Smooth muscle cell (in vitro differentiated cells): ENCODE measurements around the gene OTUB1. TPM values are rescaled to one million over a fixed set of nuclear protein-coding genes. Genes with fewer than 3 reads are reported as not detected.
"Not testable (repeated sequence)": the region's sequence is repeated elsewhere in the genome, so short reads cannot be mapped to it uniquely, and the experiment has no call there.

Experiments
- DNase-seq: peaks from one replicate; lab custom pipeline; 2025; ENCODE audit not compliant: unreplicated experiment; lab: John Stamatoyannopoulos, UW
- H2AFZ ChIP-seq: fragments of 200-600 bp; sonication (generic); 2 replicates; pipeline ENCODE4 v1.6.0; 2016; ENCODE audit warnings: antibody characterized with exemption, low read depth, mild to moderate bottlenecking
- H3F3A ChIP-seq: fragments of 200-600 bp; sonication (generic); 2 replicates; pipeline ENCODE4 v1.6.0; 2017; ENCODE audit warnings: antibody characterized with exemption, low read depth
- H3K27ac ChIP-seq: fragments of 200-600 bp; sonication (generic); 2 replicates; pipeline ENCODE4 v1.5.1; 2016; ENCODE audit warnings: low read depth, mild to moderate bottlenecking
- H3K27me3 ChIP-seq: fragments of 200-600 bp; sonication (generic); 2 replicates; pipeline ENCODE4 v1.6.1; 2016; ENCODE audit warnings: low read depth, mild to moderate bottlenecking
- H3K36me3 ChIP-seq: fragments of 200-600 bp; sonication (generic); 2 replicates; pipeline ENCODE4 v1.5.1; 2016; ENCODE audit warnings: low read depth
- H3K4me1 ChIP-seq: fragments of 200-600 bp; sonication (generic); 2 replicates; pipeline ENCODE4 v1.5.1; 2016; ENCODE audit warnings: low read depth
- H3K4me2 ChIP-seq: fragments of 200-600 bp; sonication (generic); 2 replicates; pipeline ENCODE4 v1.6.0; 2016; ENCODE audit warnings: mild to moderate bottlenecking
- H3K4me3 ChIP-seq: fragments of 200-600 bp; sonication (generic); 2 replicates; pipeline ENCODE4 v1.5.1; 2016; ENCODE audit warnings: mild to moderate bottlenecking
- H3K79me2 ChIP-seq: fragments of 200-600 bp; sonication (generic); 2 replicates; pipeline ENCODE4 v1.6.0; 2016; ENCODE audit warnings: low read depth, mild to moderate bottlenecking
- H3K9ac ChIP-seq: fragments of 200-600 bp; sonication (generic); 2 replicates; pipeline ENCODE4 v1.6.0; 2016; ENCODE audit warnings: low read depth
- H3K9me3 ChIP-seq: fragments of 200-600 bp; sonication (generic); replicated peaks from 2 replicates; pipeline ENCODE4 v1.5.1; 2016; ENCODE audit warnings: low read depth
- H4K20me1 ChIP-seq: fragments of 200-600 bp; sonication (generic); 2 replicates; pipeline ENCODE4 v1.6.0; 2016; ENCODE audit warnings: low read depth
- WGBS: methylation state at CpG from one replicate; pipeline ENCODE4 v1.1.7; 2016; ENCODE audit warnings: low lambda C conversion rate; 5-methylcytosine and 5-hydroxymethylcytosine counted together
- polyA plus RNA-seq: library from polyadenylated mRNA; unstranded; fragments of >200 nt; fragmentation: Nextera tagmentation; extraction: Ambion mirVana; gene quantifications from 2 replicates; pipeline ENCODE4 v1.2.1, GENCODE V29; 2016
- total RNA-seq: library from RNA; depleted of rRNA; stranded (reverse); fragments of >200 nt; gene quantifications from 2 replicates; pipeline ENCODE4 v1.2.3, GENCODE V29; 2014
- TF ChIP-seq, protein P1 (sequence below): fragments of 200-600 bp; sonication (generic); IDR thresholded peaks from 2 replicates; pipeline ENCODE4 v1.5.1; 2017; ENCODE audit warnings: borderline replicate concordance, mild to moderate bottlenecking, antibody characterized with exemption; ENCODE audit not compliant: insufficient read depth, poor library complexity, severe bottlenecking

OTUB1 gene
- total and polyA plus RNA-seq, 2 experiments from 2014 or later, result 71.5 to 164 TPM

DNA sequence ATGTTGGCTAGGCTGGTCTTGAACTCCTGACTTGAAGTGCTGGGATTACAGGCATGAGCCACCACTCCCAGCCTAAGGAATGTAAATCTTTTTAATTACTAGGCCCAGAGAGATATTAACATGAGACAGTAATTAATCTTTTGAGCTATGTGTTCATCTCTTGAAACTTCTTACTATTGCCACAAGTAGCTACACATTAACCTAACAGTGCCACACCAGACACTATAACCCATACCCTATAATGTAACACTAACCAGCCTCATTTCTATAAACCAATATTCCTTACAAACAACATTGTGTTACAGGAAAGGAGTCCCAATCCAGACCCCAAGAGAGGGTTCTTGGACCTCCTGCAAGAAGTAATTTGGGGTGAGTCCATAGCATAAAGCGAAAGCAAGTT lies 19.8 kb upstream of the OTUB1 start:
- H3F3A ChIP-seq, result no peaks in the 10 kb centered on the region
- no peak overlapping the region for H3K9ac ChIP-seq
- no peaks in the 10 kb centered on the region for H3K9me3 ChIP-seq
- H3K79me2 ChIP-seq, result no peaks in the 10 kb centered on the region
- no peak overlapping the region for H2AFZ ChIP-seq
- no peaks in the 10 kb centered on the region for H4K20me1 ChIP-seq
- no peak overlapping the region for H3K27ac ChIP-seq
- TF ChIP-seq, protein P1, sequence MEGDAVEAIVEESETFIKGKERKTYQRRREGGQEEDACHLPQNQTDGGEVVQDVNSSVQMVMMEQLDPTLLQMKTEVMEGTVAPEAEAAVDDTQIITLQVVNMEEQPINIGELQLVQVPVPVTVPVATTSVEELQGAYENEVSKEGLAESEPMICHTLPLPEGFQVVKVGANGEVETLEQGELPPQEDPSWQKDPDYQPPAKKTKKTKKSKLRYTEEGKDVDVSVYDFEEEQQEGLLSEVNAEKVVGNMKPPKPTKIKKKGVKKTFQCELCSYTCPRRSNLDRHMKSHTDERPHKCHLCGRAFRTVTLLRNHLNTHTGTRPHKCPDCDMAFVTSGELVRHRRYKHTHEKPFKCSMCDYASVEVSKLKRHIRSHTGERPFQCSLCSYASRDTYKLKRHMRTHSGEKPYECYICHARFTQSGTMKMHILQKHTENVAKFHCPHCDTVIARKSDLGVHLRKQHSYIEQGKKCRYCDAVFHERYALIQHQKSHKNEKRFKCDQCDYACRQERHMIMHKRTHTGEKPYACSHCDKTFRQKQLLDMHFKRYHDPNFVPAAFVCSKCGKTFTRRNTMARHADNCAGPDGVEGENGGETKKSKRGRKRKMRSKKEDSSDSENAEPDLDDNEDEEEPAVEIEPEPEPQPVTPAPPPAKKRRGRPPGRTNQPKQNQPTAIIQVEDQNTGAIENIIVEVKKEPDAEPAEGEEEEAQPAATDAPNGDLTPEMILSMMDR, result no peak
- 96% methylated on average over 1 of the region's 1 CpG for WGBS
- no peak overlapping the region for H3K4me2 ChIP-seq
- H3K4me3 ChIP-seq, result no peak overlapping the region
- no peaks in the 10 kb centered on the region for H3K36me3 ChIP-seq
- H3K27me3 ChIP-seq, result no peaks in the 10 kb centered on the region
- H3K4me1 ChIP-seq, result no peaks in the 10 kb centered on the region
- DNase-seq, result no peak

DNA sequence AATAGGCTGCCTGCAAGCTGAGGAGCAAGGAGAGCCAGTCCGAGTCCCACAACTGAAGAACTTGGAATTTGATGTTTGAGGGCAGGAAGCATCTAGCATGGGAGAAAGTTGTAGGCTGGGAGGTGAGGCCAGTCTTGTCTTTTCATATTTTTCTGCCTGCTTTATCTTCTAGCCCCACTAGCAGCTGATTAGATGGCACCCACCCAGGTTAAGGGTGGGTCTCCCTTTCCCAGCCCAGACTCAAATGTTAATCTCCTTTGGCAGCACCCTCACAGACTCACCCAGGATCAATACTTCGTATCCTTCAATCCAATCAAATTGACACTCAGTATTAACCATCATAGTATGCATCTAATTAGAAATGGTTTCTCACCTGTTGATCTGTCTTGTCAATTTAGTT lies 16.8 kb upstream of the OTUB1 start:
- H3F3A ChIP-seq, result no peaks in the 10 kb centered on the region
- H3K79me2 ChIP-seq, result no peaks in the 10 kb centered on the region
- H3K27ac ChIP-seq, result no peak overlapping the region
- DNase-seq, result no peak
- no peak overlapping the region for H3K9ac ChIP-seq
- TF ChIP-seq, protein P1, result no peak
- H3K4me2 ChIP-seq, result no peak overlapping the region
- H3K4me1 ChIP-seq, result no peaks in the 10 kb centered on the region
- H3K36me3 ChIP-seq, result no peaks in the 10 kb centered on the region
- no peak overlapping the region for H3K4me3 ChIP-seq
- no peaks in the 10 kb centered on the region for H4K20me1 ChIP-seq
- H3K27me3 ChIP-seq, result no peaks in the 10 kb centered on the region
- H2AFZ ChIP-seq, result no peak overlapping the region
- WGBS, result 92% methylated on average over 2 of the region's 2 CpGs
- no peaks in the 10 kb centered on the region for H3K9me3 ChIP-seq

DNA sequence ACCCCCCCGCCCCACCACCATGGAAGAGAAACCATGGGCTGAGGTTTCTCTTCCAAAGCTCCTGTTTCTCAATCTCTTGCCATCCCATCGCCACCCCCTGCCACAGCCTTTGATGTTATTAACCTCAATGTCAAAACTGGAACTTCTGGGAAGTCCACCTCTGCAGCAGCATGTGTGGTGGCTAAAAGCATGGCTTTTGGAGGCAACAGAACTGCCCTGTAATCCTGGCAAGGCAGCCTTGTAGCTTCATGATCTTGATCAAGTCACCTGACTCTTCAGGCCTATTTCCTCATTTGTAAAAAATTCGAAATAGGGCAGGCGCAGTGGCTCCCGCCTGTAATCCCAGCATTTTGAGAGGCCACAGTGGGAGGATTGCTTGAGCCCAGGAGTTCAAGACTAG lies 15.3 kb upstream of the OTUB1 start:
- Histone ChIP-seq H3K79me2 (peaks cover 11% of the 10 kb centered on the region), H3K27me3 (no peaks in the 10 kb centered on the region), H3K4me2 (no peak overlapping the region), H2AFZ (no peak overlapping the region), H3K36me3 (no peaks in the 10 kb centered on the region), H3K9ac (no peak overlapping the region), H3K4me1 (peaks cover 7% of the 10 kb centered on the region), H4K20me1 (peaks cover 7% of the 10 kb centered on the region), H3K9me3 (no peaks in the 10 kb centered on the region), H3K4me3 (no peak overlapping the region), H3K27ac (no peak overlapping the region), H3F3A (no peaks in the 10 kb centered on the region)
- 77% methylated on average over 5 of the region's 5 CpGs for WGBS
- DNase-seq, result no peak
- TF ChIP-seq, protein P1, result no peak

DNA sequence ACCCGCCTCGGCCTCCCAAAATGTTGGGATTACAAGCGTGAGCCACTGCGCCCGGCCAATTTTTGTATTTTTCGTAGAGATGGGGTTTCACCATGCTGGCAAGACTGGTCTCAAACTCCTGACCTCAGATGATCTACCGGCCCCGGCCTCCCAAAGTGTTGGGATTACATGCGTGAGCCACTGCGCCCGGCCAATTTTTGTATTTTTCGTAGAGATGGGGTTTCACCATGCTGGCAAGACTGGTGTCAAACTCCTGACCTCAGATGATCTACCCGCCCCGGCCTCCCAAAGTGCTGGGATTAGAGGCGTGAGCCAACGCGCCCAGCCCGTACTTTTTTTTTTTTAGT lies 12.4 kb upstream of the OTUB1 start:
- H3K27me3 ChIP-seq, H3K9me3 ChIP-seq, H3F3A ChIP-seq, DNase-seq, H3K36me3 ChIP-seq, H2AFZ ChIP-seq, H3K27ac ChIP-seq, H3K9ac ChIP-seq: not testable (repeated sequence)
- Histone ChIP-seq H4K20me1 (peaks cover 19% of the 10 kb centered on the region), H3K79me2 (peaks cover 35% of the 10 kb centered on the region), H3K4me3 (peak overlapping the region; percentile 47), H3K4me2 (peak overlapping the region; percentile 82), H3K4me1 (peaks cover 13% of the 10 kb centered on the region)
- 71% methylated on average over 18 of the region's 18 CpGs for WGBS
